DMS114 treated with DMSO at 0.1 percent for 48 hours (cell line): ENCODE data around the gene FGFBP2.
"Not testable (repeated sequence)": the region's sequence is repeated elsewhere in the genome, so short reads cannot be mapped to it uniquely, and the experiment has no call there.

ENCODE experiments used
- DNase-seq: peaks from one replicate; lab custom pipeline; 2025; ENCODE audit not compliant: unreplicated experiment; lab: John Stamatoyannopoulos, UW

FGFBP2 gene

DNA sequence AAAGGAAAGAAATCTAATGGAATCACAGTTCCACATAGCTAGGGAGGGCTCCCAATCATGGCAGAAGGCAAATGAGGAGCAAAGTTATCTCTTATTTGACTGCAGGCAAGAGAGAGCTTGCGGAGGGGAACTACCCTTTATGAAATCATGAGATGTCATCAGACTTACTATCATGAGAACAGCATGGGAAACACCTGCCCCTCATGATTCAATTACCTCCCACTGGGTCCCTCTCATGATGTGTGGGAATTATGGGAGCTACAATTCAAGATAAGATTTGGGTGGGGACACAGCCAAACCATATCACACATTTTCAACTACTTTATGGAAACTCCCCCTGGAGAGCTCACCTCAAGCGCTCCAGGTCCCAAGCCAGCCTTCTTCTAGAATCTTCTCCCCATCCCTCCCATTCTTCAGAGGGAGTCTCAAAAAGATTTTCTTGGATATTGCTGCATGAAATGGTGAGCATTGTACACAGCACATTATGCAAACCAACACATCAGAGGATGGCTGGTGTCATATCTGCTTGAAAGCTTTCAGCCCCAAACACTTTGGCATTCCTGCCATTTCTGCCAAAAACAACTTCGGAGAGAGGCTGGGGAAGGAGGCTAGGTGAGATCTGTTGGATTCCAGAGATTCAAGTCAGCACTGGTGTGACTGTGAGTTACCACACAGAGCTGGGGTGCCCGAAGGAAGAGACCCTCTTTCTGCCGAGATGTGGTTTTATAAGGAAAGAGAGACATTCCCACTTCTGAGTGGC lies 31.3 kb downstream of the FGFBP2 start:
- no peak for DNase-seq

DNA sequence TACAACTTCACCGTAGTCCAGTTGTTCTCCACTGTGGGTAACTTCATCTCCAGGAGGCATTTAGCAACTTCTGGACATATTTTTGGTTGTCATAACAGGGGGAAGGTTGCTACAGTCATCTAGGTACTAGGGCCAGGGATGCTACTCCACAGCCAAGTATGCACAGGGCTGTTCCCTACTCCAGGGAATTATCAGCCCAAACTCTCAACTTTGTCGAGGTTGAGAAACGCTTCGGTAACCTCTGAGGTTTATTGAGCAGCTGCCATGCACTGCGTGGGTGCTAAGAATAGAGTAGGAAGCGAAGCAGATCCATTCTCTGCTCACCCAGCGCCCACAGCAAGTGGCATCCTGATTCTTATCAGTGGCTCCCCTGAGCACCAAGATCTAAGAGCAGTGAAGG lies 32.7 kb downstream of the FGFBP2 start:
- DNase-seq, result no peak

DNA sequence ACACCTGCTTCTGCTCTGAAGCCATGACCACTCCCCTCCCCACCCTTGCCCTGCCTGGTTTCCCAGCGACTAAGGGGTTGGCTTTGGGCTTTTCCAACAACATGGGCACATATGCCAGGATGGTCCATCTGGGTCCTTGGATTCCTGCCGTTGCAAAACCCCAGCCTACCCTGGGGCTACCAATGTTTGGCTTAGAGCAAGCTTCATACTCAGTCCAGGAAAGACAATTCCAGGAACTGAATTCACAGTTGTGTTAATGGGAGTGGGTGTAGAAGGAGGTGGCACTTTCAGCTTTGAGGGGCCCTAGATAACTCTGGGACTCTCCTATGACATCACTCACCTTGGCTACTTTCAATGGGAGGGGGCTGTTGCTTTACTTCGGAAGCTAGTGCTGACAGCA lies 33.4 kb downstream of the FGFBP2 start:
- DNase-seq, result no peak

DNA sequence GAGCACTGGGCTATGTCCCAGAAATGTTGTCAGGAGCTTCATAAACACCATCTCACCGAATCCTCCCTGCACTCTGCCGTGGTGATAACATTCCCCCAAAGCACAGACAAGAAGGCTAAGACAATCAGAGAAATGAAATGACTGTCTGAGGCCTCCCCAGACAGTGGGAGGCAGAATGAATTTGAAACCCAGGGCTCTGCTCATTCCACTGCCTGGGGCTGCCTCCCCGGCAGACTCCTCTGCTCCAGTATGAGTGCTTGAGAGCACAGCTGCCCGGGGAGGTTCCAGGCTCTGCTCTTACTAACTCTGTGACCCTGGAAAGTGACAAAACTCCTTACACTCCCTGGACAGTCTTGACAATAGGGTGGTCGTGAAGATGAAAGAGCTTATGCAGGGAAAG lies 34.1 kb downstream of the FGFBP2 start:
- no peak for DNase-seq

DNA sequence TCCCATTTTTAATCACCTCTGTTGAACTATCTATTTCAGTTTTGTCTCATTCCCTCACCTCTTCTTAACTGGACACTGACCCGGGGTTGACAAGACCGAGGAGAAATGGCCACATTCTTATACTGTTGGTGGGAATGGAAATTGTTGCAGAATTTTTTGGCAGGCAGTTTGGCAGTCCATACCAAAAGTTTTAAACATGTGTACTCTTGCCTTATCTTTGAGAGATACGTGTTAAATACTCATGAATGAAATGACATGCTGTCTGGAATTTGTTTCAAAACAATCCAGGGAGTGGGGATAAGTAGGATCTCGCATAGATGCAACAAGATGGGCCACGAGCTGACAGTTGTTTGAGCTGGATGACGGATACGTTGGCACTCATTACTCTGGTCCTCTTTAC lies 36.5 kb downstream of the FGFBP2 start:
- DNase-seq, result no peak

DNA sequence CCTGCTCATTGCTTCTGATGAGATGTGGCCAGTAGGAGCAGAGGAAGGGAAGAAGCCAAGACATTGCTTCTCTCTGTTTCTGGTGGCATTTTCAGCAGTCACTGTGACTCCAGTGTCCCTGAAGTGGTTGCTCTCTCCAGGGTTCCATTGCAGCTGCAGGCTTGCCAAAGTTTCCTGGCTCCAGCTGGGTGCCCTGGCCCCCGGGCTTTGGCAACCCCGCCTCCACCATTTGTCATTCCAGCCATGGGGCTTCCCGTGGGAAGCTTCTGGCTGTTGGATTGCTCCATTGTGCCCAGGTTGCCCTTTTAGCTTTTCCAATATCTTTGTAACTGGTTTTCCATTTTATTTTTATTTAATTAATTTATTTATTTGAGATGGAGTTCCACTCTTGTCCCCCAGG lies 37.1 kb downstream of the FGFBP2 start:
- no peak for DNase-seq

DNA sequence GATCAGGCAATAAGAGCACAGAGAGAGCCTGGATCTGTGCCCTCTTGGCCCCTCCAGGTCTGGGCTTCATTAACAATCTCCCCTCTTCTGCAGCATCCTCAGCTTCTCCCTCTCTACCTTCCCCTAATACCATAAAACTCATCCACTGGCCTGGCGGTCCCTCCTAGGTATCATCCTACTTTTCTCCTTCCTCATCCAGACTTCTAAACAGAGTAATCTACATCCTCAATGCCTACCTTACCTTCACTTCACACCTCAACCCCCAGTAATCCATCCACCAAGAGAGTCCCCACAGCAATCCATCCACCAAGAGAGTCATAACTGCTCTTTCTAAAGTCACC lies 41.4 kb downstream of the FGFBP2 start:
- no peak for DNase-seq

DNA sequence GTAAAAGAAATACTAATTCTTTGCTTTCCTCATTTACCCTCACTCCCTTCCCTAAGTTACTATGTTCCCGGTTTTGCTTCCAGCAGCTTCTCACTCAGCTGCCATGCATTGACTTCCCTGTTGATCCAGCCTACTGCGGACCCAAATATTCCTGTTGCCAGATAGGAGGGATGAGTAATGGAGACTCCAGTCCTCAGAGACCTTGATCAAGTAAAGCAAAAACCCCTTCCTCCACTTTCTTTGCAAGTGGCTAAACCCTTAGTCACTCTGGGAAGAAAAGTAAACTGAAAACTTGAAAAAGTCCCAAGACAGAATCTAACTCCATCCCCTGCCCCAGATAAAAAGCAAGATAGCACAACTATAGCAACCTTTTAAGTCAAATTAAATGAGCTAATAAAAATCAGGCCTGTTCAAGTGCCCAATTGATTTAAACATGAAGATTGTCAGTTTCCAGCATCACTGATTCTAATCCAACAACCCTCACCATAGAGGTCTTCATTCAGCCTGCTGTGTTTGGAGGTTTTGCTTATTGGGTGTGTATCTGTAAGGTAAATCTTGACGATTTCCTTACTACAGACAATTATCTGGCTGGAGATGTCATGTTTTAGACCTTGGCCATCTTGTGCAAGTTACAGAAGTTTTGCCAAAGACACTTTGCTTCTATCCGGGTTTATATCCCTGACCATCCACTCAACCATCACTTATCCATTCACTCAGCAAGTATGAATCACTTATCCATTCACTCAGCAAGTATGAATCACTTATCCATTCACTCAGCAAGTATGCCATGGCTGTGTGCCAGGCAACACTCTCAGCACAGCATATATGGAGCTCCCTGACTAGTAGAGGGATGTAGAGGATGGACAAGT lies 42.0 kb downstream of the FGFBP2 start:
- no peak for DNase-seq

DNA sequence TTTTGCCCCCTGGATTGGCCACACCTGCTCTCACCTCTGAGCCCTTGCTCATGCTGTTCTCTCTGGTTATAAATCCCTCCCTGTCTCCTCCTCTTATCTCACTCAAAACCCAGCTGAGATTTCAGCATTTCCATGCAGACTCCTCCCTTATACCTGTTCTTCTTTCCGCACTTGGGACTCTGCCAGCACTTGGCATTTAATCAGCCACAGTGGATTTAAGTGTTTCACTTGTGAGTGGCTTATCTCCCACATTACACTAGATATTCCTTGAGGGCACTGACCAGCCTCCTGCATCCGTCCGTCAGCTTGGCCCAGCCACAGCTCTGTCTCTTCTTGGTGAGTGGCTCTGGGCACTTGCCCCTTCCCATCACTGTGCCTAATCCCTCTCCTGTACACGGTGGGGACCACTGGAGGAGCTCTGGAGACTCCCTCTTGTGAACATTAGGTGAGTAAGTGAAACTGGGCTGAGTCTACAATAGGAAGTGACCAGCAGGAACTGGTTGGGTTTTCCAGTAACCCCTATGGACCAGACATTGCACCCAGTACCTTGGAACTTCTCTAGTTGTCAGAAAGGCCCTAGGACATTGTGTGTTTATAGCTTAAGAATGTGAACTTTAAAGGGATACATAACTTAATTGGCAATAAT lies 44.4 kb downstream of the FGFBP2 start:
- DNase-seq, result no peak

DNA sequence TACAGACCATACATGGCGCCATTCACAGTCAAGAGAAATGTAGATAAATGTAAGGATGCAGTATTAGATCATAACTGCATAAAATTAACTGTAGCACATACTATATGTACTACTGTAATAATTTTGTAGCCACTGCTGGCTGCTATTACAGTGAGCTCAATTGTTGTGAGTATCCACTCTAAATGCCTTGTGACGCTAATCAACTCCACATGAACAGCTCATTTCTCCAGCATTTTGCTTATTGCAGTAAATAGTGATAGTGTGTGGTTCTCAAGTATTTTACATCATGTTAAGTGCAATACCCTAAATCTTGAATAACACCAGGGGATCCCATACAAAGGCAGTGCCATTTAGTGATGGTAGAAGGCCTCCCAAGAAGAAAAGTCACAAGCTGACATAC lies 45.7 kb downstream of the FGFBP2 start:
- no peak for DNase-seq

DNA sequence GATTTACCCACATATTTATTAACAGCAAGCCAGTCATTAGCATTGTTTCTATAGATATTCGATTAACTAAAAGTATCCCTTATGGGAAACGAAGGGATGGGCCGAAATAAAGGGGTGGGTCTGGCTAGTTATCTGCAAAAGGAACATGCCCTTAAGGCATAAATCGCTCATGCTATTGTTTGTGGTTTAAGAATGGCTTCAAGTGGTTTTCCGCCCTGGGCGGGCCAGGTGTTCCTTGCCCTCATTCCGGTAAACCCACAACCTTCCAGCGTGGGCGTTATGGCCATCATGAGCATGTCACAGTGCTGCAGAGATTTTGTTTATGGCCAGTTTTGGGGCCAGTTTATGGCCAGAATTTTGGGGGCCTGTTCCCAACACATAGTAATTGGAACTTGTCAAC lies 46.6 kb downstream of the FGFBP2 start:
- not testable (repeated sequence) for DNase-seq

DNA sequence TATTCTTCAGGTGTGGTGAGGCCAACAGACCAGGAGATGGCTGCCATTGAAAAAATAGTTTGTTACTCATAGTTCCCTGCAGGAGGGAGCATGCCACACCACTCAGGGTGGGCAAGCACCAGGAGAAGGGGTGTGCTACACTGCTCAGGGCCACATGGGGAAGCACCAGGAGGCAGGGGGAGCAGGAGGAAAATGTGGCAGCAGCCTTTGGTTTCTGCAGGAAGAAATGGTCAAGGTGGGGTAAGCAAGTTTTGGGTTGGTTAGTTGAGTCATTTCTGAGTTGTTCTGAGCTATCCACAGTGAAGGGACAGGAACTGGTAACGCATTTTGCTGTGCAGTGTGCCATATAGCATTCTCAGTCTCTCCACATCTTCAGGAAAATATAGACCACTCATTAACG lies 48.2 kb downstream of the FGFBP2 start:
- DNase-seq, result no peak

DNA sequence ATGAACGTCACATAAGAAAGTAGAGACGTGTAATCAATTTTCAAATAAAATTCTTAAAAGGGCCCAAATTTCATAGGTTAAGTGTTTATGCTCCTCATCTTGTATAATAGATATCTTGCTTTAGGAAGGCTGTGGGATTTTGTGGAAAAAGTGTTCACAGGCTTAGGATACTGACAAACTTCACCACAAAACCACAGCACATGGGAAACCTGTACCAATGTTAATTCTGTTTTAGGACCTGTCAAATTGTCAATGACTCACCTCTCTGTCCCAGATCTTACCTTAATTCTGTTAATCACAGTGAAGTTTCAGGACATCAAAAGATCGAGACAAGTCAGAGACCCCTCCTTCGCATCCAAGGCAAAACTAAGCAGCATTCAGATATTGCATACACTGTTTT lies 48.7 kb downstream of the FGFBP2 start:
- no peak for DNase-seq

DNA sequence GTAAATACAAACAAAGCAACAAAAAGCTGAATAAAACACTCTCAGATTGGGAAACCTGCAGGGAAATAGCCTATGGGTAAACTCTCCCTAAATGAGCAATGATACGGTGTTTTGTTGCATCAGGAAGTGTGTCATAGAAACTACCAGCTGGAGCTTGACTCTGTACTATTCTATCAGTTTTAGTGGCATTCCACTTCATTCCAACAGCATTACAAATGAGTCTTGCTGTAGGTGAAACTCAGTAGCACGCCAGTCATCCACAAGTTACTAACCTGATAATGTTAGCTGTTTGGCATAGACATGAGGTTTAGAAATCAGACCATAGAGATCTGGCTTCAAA lies 49.4 kb downstream of the FGFBP2 start:
- no peak for DNase-seq

DNA sequence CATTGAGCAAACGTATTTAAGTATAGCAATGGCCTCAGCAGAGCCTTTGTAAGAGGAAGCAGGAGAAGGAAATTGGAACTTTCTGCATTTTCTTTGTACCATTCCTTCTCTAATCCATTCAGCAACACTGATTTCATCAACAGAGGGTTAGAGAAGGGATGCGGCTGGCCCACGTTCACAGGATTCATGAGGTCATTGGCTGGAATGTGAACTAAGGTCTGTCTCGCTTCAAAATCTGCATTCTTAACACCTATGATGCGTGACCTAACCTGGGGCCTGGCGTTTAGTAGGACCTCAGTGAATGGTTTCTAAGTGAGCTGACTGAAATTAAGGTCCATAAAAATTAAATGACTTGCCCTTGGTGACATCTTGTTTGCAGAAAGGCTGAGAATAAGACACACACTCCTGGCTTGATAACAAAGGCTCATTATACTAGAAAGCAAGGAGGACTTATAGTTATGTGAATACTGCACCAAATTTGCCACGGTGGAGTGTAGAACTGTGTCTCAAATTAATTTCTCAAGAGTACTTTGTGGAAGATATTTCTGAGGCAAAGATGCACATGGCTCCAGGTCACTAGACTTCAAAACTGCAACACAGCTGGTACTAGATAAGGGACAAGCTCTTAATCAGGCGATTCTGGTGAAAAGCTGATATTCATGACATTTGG lies 49.9 kb downstream of the FGFBP2 start:
- DNase-seq, result no peak

DNA sequence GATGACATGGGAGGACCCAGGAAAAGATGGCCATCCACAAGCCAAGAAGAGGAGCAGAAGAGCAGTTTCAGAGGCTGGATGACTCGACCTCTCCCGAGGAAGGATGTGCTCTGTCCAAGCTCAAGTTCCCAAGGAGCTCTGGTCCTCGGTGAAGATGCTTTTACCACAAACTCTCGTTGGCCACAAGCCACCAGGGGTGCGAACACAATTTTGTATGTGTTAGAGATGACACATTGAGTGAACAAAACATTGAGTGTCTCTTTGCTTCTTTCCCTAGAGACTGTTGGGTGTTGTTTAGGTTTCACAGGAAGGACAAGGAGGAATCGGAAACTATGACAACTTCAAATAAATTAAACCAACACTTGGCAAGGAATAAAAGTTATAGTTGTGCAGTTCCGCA lies 50.7 kb downstream of the FGFBP2 start:
- DNase-seq, result no peak
